NCI-H524 (cell line): Measurements from ENCODE around the gene AQP5.

Experiments
- DNase-seq, 2 experiments: peaks; one replicate each; lab custom pipeline; 2025; lab: John Stamatoyannopoulos, UW

Gene AQP5

GRCh38 chr12:49932533-49933130 lies 29.0 kb upstream of the AQP5 start:
- no peak for DNase-seq

GRCh38 chr12:49933796-49934195 lies 27.9 kb upstream of the AQP5 start:
- no peak for DNase-seq

GRCh38 chr12:49934505-49934904 lies 27.2 kb upstream of the AQP5 start:
- no peak for DNase-seq

- no peak for DNase-seq
These were observed 24.7 kb upstream of the AQP5 start for GRCh38 chr12:49936925-49937324.

GRCh38 chr12:49937639-49938300 lies 23.9 kb upstream of the AQP5 start:
- no peak for DNase-seq

- DNase-seq, result no peak
These were observed 22.4 kb upstream of the AQP5 start for GRCh38 chr12:49939307-49939706.

- DNase-seq, result no peak
These were observed 22.0 kb upstream of the AQP5 start for GRCh38 chr12:49939707-49940106.

- peak in 1 of 2 experiments; percentile 61 for DNase-seq
These were observed 19.8 kb upstream of the AQP5 start for GRCh38 chr12:49941556-49942511.

GRCh38 chr12:49942512-49942893 lies 19.2 kb upstream of the AQP5 start:
- DNase-seq, result no peak

GRCh38 chr12:49942921-49943624 lies 18.6 kb upstream of the AQP5 start:
- DNase-seq, result no peak

GRCh38 chr12:49943625-49943960 lies 18.1 kb upstream of the AQP5 start:
- no peak for DNase-seq

- no peak for DNase-seq
These were observed 17.6 kb upstream of the AQP5 start for GRCh38 chr12:49944046-49944445.

- no peak for DNase-seq
These were observed 17.0 kb upstream of the AQP5 start for GRCh38 chr12:49944718-49945117.

GRCh38 chr12:49945394-49946080 lies 16.1 kb upstream of the AQP5 start:
- peak; percentile 22 to 53 for DNase-seq

GRCh38 chr12:49946086-49946485 lies 15.6 kb upstream of the AQP5 start:
- no peak for DNase-seq

GRCh38 chr12:49946497-49946896 lies 15.2 kb upstream of the AQP5 start:
- DNase-seq, result no peak

- DNase-seq, result no peak
These were observed 14.0 kb upstream of the AQP5 start for GRCh38 chr12:49947593-49948226.

- no peak for DNase-seq
These were observed 12.5 kb upstream of the AQP5 start for GRCh38 chr12:49948866-49949845.

- DNase-seq, result no peak
These were observed 11.8 kb upstream of the AQP5 start for GRCh38 chr12:49949866-49950265.
